ENCODE results near the gene POC5. TPM values are rescaled to one million over a fixed set of nuclear protein-coding genes. Genes with fewer than 3 reads are reported as not detected.

POC5 gene
- total and polyA plus RNA-seq, 2 of the 13 experiments (the other 11 are each of a cell fraction or from before 2014, with no cell fraction given), result 6.9 to 9.3 TPM

DNA sequence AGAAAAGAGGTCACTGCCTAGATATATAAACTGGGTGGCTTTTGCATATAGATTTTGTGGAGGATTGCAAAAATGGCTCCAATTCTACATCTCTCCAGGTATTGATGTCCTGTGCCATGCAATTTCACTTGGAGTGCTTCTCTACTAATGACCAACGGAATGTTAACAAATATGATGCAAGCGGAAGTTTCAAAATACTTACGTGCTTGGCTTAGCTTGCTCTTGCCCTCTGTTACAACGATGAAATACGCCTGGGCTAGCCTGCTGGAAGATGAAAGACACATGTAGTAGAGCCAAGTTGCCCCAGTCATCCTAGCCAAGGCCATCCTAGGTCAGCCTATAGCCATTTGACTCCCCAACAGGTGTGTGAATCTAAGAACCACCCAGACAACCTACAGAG is 3.6 kb upstream of the POC5 start (continued):
- no peak for TF ChIP-seq ZBTB2 (CRISPR knock-in tag; IDR thresholded peaks at IDR 0.05; ENCODE audit: low read depth)
- TF ChIP-seq HOXA5 (CRISPR knock-in tag; IDR thresholded peaks at IDR 0.05), result no peak
- peak; percentile 91 for TF ChIP-seq GATAD2A (CRISPR knock-in tag; IDR thresholded peaks at IDR 0.05)
- TF ChIP-seq NRL (CRISPR knock-in tag; IDR thresholded peaks at IDR 0.05; ENCODE audit: borderline replicate concordance), result no peak
- no peak for TF ChIP-seq SRSF1 (optimal IDR thresholded peaks at IDR 0.05; ENCODE audit: low read depth, low read length)
- TF ChIP-seq ZNF564 (CRISPR knock-in tag; IDR thresholded peaks at IDR 0.05), result no peak
- TF ChIP-seq ZNF501 (CRISPR knock-in tag; IDR thresholded peaks at IDR 0.05), result no peak
- TF ChIP-seq ARID3A (IDR thresholded peaks at IDR 0.05; ENCODE audit: low read depth, low read length), result peak; percentile 47; the same call in 1 of the 2 replicates
- TF ChIP-seq, protein P1, sequence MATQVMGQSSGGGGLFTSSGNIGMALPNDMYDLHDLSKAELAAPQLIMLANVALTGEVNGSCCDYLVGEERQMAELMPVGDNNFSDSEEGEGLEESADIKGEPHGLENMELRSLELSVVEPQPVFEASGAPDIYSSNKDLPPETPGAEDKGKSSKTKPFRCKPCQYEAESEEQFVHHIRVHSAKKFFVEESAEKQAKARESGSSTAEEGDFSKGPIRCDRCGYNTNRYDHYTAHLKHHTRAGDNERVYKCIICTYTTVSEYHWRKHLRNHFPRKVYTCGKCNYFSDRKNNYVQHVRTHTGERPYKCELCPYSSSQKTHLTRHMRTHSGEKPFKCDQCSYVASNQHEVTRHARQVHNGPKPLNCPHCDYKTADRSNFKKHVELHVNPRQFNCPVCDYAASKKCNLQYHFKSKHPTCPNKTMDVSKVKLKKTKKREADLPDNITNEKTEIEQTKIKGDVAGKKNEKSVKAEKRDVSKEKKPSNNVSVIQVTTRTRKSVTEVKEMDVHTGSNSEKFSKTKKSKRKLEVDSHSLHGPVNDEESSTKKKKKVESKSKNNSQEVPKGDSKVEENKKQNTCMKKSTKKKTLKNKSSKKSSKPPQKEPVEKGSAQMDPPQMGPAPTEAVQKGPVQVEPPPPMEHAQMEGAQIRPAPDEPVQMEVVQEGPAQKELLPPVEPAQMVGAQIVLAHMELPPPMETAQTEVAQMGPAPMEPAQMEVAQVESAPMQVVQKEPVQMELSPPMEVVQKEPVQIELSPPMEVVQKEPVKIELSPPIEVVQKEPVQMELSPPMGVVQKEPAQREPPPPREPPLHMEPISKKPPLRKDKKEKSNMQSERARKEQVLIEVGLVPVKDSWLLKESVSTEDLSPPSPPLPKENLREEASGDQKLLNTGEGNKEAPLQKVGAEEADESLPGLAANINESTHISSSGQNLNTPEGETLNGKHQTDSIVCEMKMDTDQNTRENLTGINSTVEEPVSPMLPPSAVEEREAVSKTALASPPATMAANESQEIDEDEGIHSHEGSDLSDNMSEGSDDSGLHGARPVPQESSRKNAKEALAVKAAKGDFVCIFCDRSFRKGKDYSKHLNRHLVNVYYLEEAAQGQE (IDR thresholded peaks at IDR 0.05; ENCODE audit: borderline replicate concordance in 1 of 2, low read depth in 1 of 2, low read length in 2 of 2), result no peak
- TF ChIP-seq TBL1XR1 (IDR thresholded peaks at IDR 0.05; ENCODE audit: borderline replicate concordance, low read length, partially characterized antibody), result no peak
- TF ChIP-seq CBX5 (CRISPR knock-in tag; IDR thresholded peaks at IDR 0.05; ENCODE audit: borderline replicate concordance), result peak; percentile 73
- no peak for TF ChIP-seq MTF2 (CRISPR knock-in tag; IDR thresholded peaks at IDR 0.05; ENCODE audit: borderline replicate concordance)
- TF ChIP-seq ZNF710 (CRISPR knock-in tag; IDR thresholded peaks at IDR 0.05; ENCODE audit: borderline replicate concordance), result no peak
- no peak for TF ChIP-seq KLF15 (CRISPR knock-in tag; IDR thresholded peaks at IDR 0.05; ENCODE audit: borderline replicate concordance)
- TF ChIP-seq PAXIP1 (CRISPR knock-in tag; conservative IDR thresholded peaks at IDR 0.05), result peak; percentile 36; the same call in 1 of the 2 replicates
- no peak for TF ChIP-seq ELF1 (CRISPR knock-in tag; IDR thresholded peaks at IDR 0.05)
- no peak for TF ChIP-seq ZNF251 (CRISPR knock-in tag; IDR thresholded peaks at IDR 0.05)
- TF ChIP-seq HNRNPL (IDR thresholded peaks at IDR 0.05; ENCODE audit: low read depth, low read length), result no peak
